Measurements from ENCODE around the gene AFF4. TPM values are rescaled to one million over a fixed set of nuclear protein-coding genes. Genes with fewer than 3 reads are reported as not detected.

The AFF4 gene
- total and polyA plus RNA-seq, 9 of the 15 experiments (the other 6 are each of a cell fraction or from before 2014, with no cell fraction given) = 1.7 to 25.8 (median 17.9) TPM

DNA sequence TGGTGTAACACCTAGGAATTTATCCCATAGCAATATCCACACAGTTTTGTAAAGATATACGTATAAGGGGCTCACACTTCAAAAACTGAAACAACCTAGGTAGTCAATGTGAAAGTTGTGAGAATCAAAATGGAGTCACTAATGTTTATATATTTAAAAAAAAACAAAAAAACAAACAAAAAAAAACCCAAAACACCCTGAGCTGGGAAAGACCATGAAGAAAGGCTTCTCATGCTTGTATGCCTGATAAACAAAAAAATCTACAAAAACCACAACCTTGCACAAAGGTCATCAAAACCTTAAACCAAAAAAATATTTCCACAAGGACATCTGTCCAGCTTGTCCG is 35.4 kb downstream of the AFF4 start (continued):
- TF ChIP-seq, protein P1, sequence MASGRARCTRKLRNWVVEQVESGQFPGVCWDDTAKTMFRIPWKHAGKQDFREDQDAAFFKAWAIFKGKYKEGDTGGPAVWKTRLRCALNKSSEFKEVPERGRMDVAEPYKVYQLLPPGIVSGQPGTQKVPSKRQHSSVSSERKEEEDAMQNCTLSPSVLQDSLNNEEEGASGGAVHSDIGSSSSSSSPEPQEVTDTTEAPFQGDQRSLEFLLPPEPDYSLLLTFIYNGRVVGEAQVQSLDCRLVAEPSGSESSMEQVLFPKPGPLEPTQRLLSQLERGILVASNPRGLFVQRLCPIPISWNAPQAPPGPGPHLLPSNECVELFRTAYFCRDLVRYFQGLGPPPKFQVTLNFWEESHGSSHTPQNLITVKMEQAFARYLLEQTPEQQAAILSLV (tag; IDR thresholded peaks at IDR 0.05) = peak; percentile 72; the same call in 1 of the 2 replicates
- no peak for TF ChIP-seq EHMT2 (IDR thresholded peaks at IDR 0.05)
- TF ChIP-seq, protein P2, sequence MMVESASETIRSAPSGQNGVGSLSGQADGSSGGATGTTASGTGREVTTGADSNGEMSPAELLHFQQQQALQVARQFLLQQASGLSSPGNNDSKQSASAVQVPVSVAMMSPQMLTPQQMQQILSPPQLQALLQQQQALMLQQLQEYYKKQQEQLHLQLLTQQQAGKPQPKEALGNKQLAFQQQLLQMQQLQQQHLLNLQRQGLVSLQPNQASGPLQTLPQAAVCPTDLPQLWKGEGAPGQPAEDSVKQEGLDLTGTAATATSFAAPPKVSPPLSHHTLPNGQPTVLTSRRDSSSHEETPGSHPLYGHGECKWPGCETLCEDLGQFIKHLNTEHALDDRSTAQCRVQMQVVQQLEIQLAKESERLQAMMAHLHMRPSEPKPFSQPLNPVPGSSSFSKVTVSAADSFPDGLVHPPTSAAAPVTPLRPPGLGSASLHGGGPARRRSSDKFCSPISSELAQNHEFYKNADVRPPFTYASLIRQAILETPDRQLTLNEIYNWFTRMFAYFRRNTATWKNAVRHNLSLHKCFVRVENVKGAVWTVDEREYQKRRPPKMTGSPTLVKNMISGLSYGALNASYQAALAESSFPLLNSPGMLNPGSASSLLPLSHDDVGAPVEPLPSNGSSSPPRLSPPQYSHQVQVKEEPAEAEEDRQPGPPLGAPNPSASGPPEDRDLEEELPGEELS (CRISPR knock-in tag; IDR thresholded peaks at IDR 0.05; ENCODE audit: borderline replicate concordance) = no peak
- no peak for TF ChIP-seq SAP30 (IDR thresholded peaks at IDR 0.05; ENCODE audit: borderline replicate concordance, insufficient read depth, low read depth, low read length, poor library complexity, severe bottlenecking)
- no peak for TF ChIP-seq STAT5B (CRISPR knock-in tag; IDR thresholded peaks at IDR 0.05)
- TF ChIP-seq, protein P3, sequence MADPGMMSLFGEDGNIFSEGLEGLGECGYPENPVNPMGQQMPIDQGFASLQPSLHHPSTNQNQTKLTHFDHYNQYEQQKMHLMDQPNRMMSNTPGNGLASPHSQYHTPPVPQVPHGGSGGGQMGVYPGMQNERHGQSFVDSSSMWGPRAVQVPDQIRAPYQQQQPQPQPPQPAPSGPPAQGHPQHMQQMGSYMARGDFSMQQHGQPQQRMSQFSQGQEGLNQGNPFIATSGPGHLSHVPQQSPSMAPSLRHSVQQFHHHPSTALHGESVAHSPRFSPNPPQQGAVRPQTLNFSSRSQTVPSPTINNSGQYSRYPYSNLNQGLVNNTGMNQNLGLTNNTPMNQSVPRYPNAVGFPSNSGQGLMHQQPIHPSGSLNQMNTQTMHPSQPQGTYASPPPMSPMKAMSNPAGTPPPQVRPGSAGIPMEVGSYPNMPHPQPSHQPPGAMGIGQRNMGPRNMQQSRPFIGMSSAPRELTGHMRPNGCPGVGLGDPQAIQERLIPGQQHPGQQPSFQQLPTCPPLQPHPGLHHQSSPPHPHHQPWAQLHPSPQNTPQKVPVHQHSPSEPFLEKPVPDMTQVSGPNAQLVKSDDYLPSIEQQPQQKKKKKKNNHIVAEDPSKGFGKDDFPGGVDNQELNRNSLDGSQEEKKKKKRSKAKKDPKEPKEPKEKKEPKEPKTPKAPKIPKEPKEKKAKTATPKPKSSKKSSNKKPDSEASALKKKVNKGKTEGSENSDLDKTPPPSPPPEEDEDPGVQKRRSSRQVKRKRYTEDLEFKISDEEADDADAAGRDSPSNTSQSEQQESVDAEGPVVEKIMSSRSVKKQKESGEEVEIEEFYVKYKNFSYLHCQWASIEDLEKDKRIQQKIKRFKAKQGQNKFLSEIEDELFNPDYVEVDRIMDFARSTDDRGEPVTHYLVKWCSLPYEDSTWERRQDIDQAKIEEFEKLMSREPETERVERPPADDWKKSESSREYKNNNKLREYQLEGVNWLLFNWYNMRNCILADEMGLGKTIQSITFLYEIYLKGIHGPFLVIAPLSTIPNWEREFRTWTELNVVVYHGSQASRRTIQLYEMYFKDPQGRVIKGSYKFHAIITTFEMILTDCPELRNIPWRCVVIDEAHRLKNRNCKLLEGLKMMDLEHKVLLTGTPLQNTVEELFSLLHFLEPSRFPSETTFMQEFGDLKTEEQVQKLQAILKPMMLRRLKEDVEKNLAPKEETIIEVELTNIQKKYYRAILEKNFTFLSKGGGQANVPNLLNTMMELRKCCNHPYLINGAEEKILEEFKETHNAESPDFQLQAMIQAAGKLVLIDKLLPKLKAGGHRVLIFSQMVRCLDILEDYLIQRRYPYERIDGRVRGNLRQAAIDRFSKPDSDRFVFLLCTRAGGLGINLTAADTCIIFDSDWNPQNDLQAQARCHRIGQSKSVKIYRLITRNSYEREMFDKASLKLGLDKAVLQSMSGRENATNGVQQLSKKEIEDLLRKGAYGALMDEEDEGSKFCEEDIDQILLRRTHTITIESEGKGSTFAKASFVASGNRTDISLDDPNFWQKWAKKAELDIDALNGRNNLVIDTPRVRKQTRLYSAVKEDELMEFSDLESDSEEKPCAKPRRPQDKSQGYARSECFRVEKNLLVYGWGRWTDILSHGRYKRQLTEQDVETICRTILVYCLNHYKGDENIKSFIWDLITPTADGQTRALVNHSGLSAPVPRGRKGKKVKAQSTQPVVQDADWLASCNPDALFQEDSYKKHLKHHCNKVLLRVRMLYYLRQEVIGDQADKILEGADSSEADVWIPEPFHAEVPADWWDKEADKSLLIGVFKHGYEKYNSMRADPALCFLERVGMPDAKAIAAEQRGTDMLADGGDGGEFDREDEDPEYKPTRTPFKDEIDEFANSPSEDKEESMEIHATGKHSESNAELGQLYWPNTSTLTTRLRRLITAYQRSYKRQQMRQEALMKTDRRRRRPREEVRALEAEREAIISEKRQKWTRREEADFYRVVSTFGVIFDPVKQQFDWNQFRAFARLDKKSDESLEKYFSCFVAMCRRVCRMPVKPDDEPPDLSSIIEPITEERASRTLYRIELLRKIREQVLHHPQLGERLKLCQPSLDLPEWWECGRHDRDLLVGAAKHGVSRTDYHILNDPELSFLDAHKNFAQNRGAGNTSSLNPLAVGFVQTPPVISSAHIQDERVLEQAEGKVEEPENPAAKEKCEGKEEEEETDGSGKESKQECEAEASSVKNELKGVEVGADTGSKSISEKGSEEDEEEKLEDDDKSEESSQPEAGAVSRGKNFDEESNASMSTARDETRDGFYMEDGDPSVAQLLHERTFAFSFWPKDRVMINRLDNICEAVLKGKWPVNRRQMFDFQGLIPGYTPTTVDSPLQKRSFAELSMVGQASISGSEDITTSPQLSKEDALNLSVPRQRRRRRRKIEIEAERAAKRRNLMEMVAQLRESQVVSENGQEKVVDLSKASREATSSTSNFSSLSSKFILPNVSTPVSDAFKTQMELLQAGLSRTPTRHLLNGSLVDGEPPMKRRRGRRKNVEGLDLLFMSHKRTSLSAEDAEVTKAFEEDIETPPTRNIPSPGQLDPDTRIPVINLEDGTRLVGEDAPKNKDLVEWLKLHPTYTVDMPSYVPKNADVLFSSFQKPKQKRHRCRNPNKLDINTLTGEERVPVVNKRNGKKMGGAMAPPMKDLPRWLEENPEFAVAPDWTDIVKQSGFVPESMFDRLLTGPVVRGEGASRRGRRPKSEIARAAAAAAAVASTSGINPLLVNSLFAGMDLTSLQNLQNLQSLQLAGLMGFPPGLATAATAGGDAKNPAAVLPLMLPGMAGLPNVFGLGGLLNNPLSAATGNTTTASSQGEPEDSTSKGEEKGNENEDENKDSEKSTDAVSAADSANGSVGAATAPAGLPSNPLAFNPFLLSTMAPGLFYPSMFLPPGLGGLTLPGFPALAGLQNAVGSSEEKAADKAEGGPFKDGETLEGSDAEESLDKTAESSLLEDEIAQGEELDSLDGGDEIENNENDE (IDR thresholded peaks at IDR 0.05; ENCODE audit: low read depth, low read length) = no peak
- TF ChIP-seq PTTG1 (tag; IDR thresholded peaks at IDR 0.05; ENCODE audit: low read depth) = peak; percentile 71
- TF ChIP-seq L3MBTL2 (IDR thresholded peaks at IDR 0.05) = no peak
- TF ChIP-seq, protein P4, sequence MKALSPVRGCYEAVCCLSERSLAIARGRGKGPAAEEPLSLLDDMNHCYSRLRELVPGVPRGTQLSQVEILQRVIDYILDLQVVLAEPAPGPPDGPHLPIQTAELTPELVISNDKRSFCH (CRISPR knock-in tag; IDR thresholded peaks at IDR 0.05) = no peak
- TF ChIP-seq, protein P4 (tag; IDR thresholded peaks at IDR 0.05) = no peak
- 0 out of 2 replicates have a peak, but pooled peaks have one; percentile 26 for TF ChIP-seq CXXC5 (CRISPR knock-in tag; IDR thresholded peaks at IDR 0.05)
- TF ChIP-seq MECOM (CRISPR knock-in tag; IDR thresholded peaks at IDR 0.05) = peak; percentile 82

Data from K562 (cell line).